ENCODE data around the gene CFAP74. TPM values are rescaled to one million over a fixed set of nuclear protein-coding genes. Genes with fewer than 3 reads are reported as not detected.

Gene CFAP74
- total and polyA plus RNA-seq, 4 donors: 0.36 TPM; not detected in 3

DNA sequence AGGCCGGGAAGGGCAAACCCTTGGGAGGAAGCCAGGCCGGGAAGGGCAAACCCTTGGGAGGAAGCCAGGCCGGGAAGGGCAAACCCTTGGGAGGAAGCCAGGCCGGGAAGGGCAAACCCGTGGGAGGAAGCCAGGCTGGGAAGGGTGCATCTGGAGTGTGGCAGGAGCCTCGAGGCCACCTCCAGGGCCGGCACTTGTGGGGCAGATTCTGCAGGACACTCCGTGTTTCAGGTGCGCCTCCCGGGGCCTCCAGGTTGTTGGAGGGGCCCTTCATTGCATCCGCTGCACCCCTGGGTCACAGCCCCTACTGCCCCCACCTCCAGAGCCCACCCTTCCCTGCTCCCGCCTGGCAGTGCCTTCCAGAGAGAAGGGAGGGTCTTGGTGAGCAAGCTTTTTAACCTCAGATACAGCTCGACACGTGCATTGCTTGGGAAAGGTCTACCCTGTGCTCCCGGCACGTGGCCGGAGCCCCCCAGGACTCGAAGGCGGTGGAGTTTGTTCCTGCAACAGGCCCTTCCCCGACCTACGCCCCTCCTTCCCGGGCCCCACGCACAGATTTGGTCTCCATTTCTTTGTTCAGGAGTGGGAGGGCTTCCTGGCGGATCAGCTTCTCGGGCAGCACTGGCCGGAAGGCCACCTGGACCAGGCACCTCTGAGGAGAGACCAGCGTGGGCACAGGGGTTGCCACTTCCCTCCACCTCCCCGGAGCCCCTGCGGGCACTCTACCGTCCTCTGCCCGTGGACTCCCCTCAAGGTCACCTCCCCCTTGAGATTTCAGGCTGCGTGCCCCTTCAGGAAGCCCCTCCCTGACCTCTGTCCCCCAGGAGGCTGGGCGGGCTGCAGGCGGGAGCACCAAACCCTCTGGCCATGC lies 75.1 kb downstream of the CFAP74 start:
- ATAC-seq (ENCODE audit: low FRiP score): no peak
- intact Hi-C loops (cut with DNase I): no loop called here

DNA sequence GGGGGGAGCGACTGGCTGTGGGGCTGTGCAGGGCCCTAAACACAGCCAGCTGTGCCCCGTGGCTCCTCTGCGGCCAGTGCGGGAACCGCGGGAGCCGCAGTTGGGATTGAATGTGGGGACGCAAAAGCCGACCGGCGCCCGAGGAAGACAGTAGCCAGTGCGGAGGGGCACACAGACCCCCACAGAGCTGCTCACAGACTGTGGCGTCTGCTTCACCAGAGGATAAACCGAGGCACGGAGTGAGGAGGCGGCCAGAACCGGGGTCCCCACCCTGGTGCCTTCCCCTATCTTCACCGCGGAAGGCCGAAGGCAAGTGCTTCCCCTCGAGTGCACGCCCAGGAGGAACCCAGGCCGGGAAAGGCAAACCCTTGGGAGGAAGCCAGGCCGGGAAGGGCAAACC lies 75.8 kb downstream of the CFAP74 start:
- H3K36me3 ChIP-seq (ENCODE audit: control insufficient read depth in 1 of 2, insufficient read depth in 2 of 2, low read length in 1 of 2): no peaks in the 10 kb centered on the region
- no peaks in the 10 kb centered on the region for H3K9me3 ChIP-seq (ENCODE audit: control insufficient read depth, low read length)
- no peaks in the 10 kb centered on the region for H3K4me1 ChIP-seq (ENCODE audit: control insufficient read depth in 1 of 2, insufficient read depth in 2 of 2, low read length in 2 of 2)
- 76 to 79% methylated on average over 25 of the region's 25 CpGs for WGBS, 2 donors
- H3K27me3 ChIP-seq (ENCODE audit: control insufficient read depth in 1 of 2, insufficient read depth in 2 of 2, low read length in 1 of 2): no peaks in the 10 kb centered on the region
- intact Hi-C loops (cut with DNase I): no loop called here
- H3K27ac ChIP-seq (ENCODE audit: low read depth in 1 of 2, low read length in 2 of 2): no peak overlapping the region
- DNase-seq (peak; percentile 26 to 71), ATAC-seq (ENCODE audit: low FRiP score) (no peak)
- no peak overlapping the region for H3K4me3 ChIP-seq (ENCODE audit: low read length in 2 of 2)

More for the DNA sequence above, 75.1 kb downstream of the CFAP74 start:
- Histone ChIP-seq H3K27ac (ENCODE audit: low read depth in 1 of 2, low read length in 2 of 2) (no peak overlapping the region), H3K9me3 (ENCODE audit: control insufficient read depth, low read length) (no peaks in the 10 kb centered on the region), H3K36me3 (ENCODE audit: control insufficient read depth in 1 of 2, insufficient read depth in 2 of 2, low read length in 1 of 2) (no peaks in the 10 kb centered on the region), H3K4me3 (ENCODE audit: low read length in 2 of 2) (no peak overlapping the region), H3K27me3 (ENCODE audit: control insufficient read depth in 1 of 2, insufficient read depth in 2 of 2, low read length in 1 of 2) (no peaks in the 10 kb centered on the region), H3K4me1 (ENCODE audit: control insufficient read depth in 1 of 2, insufficient read depth in 2 of 2, low read length in 2 of 2) (no peaks in the 10 kb centered on the region)
- peak; percentile 39 to 68 for DNase-seq
- WGBS, 2 donors: 68% methylated on average over 29 to 33 of the region's 34 CpGs

DNA sequence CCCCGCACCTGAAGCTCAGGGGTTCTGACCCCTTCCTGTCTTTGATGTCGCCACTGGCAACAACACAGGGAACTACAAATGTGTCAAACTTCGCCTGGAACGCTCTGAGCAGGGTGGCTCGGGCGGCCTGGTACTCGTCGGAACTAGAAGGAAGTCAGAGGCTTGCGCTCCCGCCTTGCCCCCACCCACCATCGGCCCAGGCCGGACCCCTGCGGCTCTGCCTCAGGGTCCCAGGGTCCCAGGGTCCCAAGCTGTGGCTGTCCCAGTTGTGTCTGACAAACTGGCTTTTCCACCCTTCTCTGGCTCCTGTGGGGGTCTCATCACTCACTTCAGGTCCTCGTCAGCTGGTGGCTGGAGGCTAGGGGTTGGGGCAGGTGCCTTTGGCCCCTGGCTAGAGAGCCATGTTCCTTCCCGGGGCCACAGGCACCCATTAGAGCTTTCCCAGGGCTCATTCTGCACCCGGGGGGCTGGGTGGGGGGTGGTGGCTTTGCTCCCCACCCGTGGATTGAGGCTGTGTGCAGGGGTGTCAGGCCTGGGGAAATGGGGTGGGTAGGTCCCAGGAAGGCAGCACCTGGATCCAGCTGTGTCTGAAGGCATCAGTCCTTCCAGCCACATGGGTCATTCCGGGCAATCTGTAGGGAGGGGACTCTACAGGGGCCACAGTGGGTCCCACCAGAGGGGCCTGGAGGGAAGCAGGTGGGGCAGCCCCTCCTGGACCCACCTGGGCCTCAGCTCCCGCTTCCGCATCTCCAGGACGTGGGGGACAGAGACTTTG lies 76.5 kb downstream of the CFAP74 start:
- H3K4me1 ChIP-seq (ENCODE audit: control insufficient read depth in 1 of 2, insufficient read depth in 2 of 2, low read length in 2 of 2): no peaks in the 10 kb centered on the region
- WGBS, 2 donors: 84 to 85% methylated on average over 21 of the region's 21 CpGs
- H3K27me3 ChIP-seq (ENCODE audit: control insufficient read depth in 1 of 2, insufficient read depth in 2 of 2, low read length in 1 of 2): no peaks in the 10 kb centered on the region
- H3K9me3 ChIP-seq (ENCODE audit: control insufficient read depth, low read length): no peaks in the 10 kb centered on the region
- no peaks in the 10 kb centered on the region for H3K36me3 ChIP-seq (ENCODE audit: control insufficient read depth in 1 of 2, insufficient read depth in 2 of 2, low read length in 1 of 2)
- intact Hi-C loops (cut with DNase I): no loop called here
- ATAC-seq (ENCODE audit: low FRiP score): no peak
- no peak overlapping the region for H3K4me3 ChIP-seq (ENCODE audit: low read length in 2 of 2)
- DNase-seq: peak; percentile 39 to 73
- no peak overlapping the region for H3K27ac ChIP-seq (ENCODE audit: low read depth in 1 of 2, low read length in 2 of 2)

DNA sequence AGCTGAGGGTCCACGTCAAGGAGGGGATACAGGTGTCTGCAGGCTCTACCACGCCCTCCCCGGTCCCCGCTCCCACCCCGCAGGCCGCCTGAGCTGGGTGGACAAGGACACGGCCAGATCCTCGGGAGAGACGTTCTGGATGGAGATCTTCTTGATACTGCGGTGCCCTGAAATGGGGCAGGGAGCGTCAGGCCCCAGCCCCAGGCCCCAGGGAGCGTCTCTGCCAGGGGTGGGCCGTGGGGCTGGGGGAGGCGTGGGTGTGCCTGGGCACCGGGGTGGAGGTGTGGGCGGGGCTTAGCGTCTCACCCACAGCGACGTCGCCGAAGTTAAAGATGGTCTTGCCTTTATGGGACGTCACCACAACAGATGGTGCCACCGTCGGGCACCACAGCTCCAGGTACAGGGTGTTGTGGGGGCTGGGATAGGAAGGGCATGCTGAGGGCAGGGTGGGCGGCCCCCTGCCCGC lies 77.2 kb downstream of the CFAP74 start:
- intact Hi-C loops (cut with DNase I): no loop called here
- ATAC-seq (ENCODE audit: low FRiP score): no peak
- no peaks in the 10 kb centered on the region for H3K27me3 ChIP-seq (ENCODE audit: control insufficient read depth in 1 of 2, insufficient read depth in 2 of 2, low read length in 1 of 2)
- no peaks in the 10 kb centered on the region for H3K9me3 ChIP-seq (ENCODE audit: control insufficient read depth, low read length)
- no peak overlapping the region for H3K27ac ChIP-seq (ENCODE audit: low read depth in 1 of 2, low read length in 2 of 2)
- DNase-seq: peak; percentile 35 to 73
- no peaks in the 10 kb centered on the region for H3K36me3 ChIP-seq (ENCODE audit: control insufficient read depth in 1 of 2, insufficient read depth in 2 of 2, low read length in 1 of 2)
- H3K4me3 ChIP-seq (ENCODE audit: low read length in 2 of 2): no peak overlapping the region
- no peaks in the 10 kb centered on the region for H3K4me1 ChIP-seq (ENCODE audit: control insufficient read depth in 1 of 2, insufficient read depth in 2 of 2, low read length in 2 of 2)
- WGBS, 2 donors: 84 to 85% methylated on average over 26 of the region's 26 CpGs

DNA sequence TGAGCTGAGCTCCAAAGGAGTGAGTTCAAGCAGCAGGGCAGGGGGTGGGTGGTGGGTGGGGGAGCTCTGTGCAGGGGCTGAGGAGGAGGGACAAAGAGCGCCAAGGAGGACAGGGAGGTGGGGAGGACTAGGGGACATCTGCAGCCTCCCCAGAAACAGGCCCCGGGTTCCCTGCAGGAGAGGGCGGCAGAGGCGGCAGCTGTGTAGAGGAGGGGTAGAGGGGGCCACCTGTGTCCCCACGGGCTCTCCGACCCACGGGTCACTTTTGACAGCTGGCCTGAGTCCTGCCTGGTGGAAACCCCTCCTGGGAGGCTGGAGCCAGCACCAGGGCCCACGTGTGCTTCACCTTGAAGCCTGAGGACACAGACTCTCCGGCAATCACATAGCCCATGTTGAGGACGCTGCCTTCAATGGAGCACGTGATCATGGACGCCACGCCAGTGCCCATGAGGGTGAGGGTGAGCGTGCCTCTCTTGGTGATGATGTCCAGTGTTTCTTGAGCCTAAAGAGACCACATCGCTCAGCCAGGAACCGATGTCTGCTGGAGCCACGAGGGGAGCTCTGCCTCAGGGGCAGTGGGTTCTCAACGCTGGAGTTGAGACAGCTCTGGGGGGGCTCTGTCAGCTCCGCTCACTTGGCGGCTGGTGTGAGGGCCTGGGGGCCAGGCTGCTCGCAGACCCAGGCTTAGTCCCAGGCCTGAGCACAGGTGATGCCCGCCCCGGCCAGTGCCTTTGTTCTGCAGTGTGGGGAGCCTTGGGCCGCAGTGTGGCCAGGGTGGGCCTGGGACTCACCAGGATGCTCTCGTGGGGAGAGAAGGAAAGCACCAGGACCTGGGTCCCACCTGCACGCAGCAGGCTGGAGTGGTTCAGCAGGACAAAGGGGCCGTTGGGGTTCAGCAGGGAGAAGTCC lies 77.9 kb downstream of the CFAP74 start:
- peak in 1 of 2 donors; percentile 71 for DNase-seq

DNA sequence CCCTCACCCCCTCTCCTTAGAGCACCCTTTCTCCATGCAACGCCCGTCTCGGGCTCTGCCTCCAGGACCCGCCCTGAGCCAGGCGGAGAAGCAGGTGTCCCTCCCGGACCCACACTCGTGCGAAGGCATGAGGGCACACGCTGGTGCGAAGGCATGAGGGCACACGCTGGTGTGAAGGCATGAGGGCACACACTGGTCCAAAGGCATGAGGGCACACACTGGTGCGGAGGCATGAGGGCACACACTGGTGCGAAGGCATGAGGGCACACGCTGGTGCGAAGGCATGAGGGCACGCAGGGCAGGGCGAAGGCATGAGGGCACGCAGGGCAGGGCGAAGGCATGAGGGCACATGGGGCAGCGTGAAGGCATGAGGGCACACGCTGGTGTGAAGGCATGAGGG lies 78.7 kb downstream of the CFAP74 start:
- no peaks in the 10 kb centered on the region for H3K9me3 ChIP-seq (ENCODE audit: control insufficient read depth, low read length)
- H3K4me3 ChIP-seq (ENCODE audit: low read length in 2 of 2): no peak overlapping the region
- 90% methylated on average over 21 of the region's 21 CpGs for WGBS, 2 donors
- H3K27ac ChIP-seq (ENCODE audit: low read depth in 1 of 2, low read length in 2 of 2): no peak overlapping the region
- no peak for DNase-seq
- no peaks in the 10 kb centered on the region for H3K36me3 ChIP-seq (ENCODE audit: control insufficient read depth in 1 of 2, insufficient read depth in 2 of 2, low read length in 1 of 2)
- no peaks in the 10 kb centered on the region for H3K4me1 ChIP-seq (ENCODE audit: control insufficient read depth in 1 of 2, insufficient read depth in 2 of 2, low read length in 2 of 2)
- H3K27me3 ChIP-seq (ENCODE audit: control insufficient read depth in 1 of 2, insufficient read depth in 2 of 2, low read length in 1 of 2): no peaks in the 10 kb centered on the region
- no peak for ATAC-seq (ENCODE audit: low FRiP score)
- intact Hi-C loops (cut with DNase I): no loop called here

More for the DNA sequence above, 77.9 kb downstream of the CFAP74 start:
- Histone ChIP-seq H3K9me3 (ENCODE audit: control insufficient read depth, low read length) (no peaks in the 10 kb centered on the region), H3K27me3 (ENCODE audit: control insufficient read depth in 1 of 2, insufficient read depth in 2 of 2, low read length in 1 of 2) (no peaks in the 10 kb centered on the region), H3K4me3 (ENCODE audit: low read length in 2 of 2) (no peak overlapping the region), H3K27ac (ENCODE audit: low read depth in 1 of 2, low read length in 2 of 2) (no peak overlapping the region), H3K4me1 (ENCODE audit: control insufficient read depth in 1 of 2, insufficient read depth in 2 of 2, low read length in 2 of 2) (no peaks in the 10 kb centered on the region), H3K36me3 (ENCODE audit: control insufficient read depth in 1 of 2, insufficient read depth in 2 of 2, low read length in 1 of 2) (no peaks in the 10 kb centered on the region)
- ATAC-seq (ENCODE audit: low FRiP score): no peak
- intact Hi-C loops (cut with DNase I): no loop called here
- WGBS, 2 donors: 78 to 81% methylated on average over 27 of the region's 27 CpGs

DNA sequence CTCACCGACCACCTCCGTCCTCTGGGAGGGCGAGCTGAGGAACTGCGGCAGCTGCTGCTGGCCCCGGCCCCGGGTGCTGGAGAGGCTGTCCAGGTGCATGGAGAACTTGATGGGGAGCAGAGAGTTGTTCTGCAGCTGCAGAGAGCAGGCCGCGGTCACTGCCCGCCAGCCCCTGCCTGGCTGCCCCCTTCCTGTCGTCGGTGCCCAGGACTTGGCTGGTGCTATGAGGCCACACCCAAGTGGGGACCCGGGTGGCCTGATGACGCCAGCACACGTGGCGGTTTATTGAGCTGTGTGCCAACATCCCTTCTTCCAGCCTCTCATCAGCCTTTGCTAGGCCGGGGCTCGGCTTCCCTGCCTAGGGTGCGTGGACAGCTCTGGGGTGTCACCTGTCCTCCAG lies 79.2 kb downstream of the CFAP74 start:
- intact Hi-C loops (cut with DNase I): no loop called here
- Histone ChIP-seq H3K27me3 (ENCODE audit: control insufficient read depth in 1 of 2, insufficient read depth in 2 of 2, low read length in 1 of 2) (no peaks in the 10 kb centered on the region), H3K4me1 (ENCODE audit: control insufficient read depth in 1 of 2, insufficient read depth in 2 of 2, low read length in 2 of 2) (no peaks in the 10 kb centered on the region), H3K9me3 (ENCODE audit: control insufficient read depth, low read length) (no peaks in the 10 kb centered on the region), H3K36me3 (ENCODE audit: control insufficient read depth in 1 of 2, insufficient read depth in 2 of 2, low read length in 1 of 2) (no peaks in the 10 kb centered on the region), H3K4me3 (ENCODE audit: low read length in 2 of 2) (no peak overlapping the region), H3K27ac (ENCODE audit: low read depth in 1 of 2, low read length in 2 of 2) (no peak overlapping the region)
- no peak for ATAC-seq (ENCODE audit: low FRiP score)
- no peak for DNase-seq
- WGBS, 2 donors: 50 to 52% methylated on average over 16 to 18 of the region's 18 CpGs

Data from aorta (tissue), 5 donors.